HG03575 (cell line): Measurements from ENCODE around the gene FN3K.

Experiments used
- ATAC-seq: cut with Tn5 transposase; IDR thresholded peaks from one replicate; pipeline ENCODE4 v1.9.1; 2021; ENCODE audit not compliant: unreplicated experiment, insufficient number of reproducible peaks, low FRiP score; ENCODE audit errors: extremely low read depth

The FN3K gene

DNA sequence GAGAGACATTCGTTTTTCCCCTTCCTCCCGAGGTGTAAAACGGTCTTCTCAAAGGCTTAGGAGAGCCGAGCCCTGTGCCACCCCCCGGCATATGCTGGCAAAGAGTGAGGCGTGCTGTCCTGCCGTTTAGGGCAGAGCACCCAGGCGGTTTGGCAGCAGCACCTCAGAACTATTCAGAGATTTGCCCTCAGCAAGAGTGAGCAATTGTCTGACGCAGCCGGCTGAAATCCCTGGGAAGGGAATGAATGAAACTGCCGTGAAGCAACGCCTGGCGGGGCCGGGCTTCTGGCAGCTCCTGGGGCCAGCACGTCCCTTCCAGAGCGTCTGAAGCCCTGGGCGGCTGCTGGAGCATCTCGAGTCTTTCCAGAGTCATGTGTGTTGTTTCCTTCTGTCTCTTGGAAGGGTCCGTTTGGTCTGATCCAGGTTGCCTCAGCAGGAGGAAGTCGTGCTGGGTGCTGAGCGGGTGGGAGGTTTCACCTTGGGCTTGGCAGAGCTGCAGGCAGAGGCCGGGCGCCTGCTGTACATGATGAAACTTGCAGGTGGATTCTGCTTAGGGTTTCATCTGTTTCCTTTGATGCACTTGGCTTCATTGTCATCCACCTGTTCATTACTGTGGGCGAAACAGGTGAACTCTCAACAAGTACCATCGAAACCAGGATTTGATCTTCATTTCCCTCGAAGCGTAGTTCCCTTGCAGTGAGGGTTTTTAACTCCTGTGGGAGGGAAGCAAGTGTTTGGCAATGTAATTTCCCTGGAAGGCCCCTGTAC is 51.9 kb downstream of the FN3K start:
- ATAC-seq = no peak

GRCh38 chr17:82788206-82789001 is 53.0 kb downstream of the FN3K start:
- no peak for ATAC-seq

DNA sequence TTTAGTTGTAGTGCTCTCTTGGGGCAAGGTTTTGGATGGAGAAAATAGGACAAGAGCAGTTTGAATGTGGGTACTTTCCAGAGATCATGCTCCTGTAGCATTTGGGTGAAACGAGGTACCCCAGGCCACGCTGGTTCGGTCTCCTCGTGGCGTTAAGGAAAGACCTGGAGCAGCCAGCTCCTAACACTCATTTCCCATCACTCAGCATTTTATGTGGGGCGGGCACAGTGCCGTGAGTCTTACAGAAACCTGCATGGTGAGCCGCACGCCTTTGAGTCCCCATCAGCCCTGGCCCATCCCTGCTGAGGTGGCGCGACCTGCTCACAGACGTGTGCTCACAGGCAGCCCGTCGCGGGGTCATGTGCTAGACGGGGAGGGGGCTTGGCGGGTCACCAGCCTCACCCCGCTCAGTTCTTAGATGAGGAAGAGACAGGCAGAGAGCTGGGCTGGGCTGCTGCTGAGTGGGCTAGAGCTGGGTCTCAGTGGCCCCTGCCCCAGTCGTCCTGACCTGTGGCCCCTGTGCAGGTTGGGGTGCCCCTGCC is 53.7 kb downstream of the FN3K start:
- ATAC-seq = no peak

DNA sequence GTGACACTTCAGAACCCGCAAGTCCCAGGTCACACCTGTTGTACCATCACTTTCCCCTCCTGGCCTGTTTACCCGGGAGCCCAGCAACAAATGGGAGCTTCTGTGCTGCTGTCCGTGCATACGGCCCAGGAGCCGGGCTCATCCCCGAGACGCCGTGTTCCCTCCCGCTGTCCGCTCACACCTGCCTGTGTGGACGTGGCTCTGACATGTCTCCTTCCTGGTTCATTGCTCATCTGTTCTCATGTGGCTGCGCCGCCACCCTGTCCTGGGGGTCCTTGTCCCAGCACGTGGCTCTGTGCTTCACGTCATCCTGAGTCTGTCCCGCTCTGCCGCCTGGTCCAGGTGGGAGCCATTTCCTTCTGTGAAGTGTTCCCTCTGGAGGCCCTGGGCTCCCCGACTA is 54.4 kb downstream of the FN3K start:
- no peak for ATAC-seq

DNA sequence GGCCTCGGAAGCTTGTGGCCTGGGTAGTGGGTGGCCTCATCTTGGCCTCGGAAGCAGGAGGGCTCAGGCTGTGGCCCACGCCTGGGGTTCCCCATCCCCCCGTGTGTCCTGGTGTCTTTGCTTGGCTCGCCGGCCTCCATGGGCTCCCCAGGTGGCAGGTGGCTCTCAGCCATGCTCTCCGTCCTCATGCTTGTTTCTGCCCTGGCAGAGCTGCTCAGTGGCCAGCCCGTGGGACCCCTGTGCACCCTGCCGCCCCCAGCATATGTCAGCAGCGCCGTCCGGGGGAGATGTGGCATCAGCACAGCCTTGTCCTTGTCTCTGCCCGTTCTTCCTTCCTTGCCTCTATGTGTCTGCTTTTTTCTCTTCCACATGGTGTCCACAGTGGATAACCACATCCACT is 55.0 kb downstream of the FN3K start:
- ATAC-seq = no peak

GRCh38 chr17:82791532-82791931 is 56.1 kb downstream of the FN3K start:
- ATAC-seq = no peak

DNA sequence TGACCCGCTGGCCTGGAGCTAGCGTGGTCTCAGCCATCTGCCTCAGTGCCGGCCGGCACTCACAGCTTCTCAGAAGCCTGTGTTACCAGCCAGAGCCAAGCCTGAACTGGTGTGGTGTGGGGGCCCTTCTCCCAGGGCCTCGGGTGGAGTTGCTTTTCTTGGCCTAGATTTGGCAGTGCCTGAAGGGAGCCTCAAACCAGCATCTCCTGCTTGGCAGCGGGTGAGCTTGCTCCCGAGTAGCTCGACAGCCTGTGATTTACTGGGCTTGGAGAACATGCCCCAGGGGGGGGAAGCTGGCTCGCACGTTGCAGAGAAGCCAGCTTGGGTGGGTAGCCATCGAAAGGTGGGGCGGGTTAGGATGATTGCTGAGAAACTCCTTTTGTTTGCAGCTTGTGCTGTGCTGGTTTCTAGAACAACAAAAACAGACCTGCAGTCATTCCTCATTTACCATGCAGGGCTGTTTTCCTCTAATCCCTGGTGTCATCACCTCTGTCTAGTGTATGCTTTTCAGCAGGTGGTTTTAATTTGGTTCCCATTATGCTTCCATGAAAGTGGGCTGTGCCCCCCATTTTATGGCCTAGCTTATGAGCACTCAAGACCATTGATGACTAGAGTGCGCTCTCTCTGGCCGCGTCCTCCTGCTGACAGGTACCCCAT is 58.7 kb downstream of the FN3K start:
- no peak for ATAC-seq

- ATAC-seq = no peak
Measured at GRCh38 chr17:82794781-82795482, 59.5 kb downstream of the FN3K start.

DNA sequence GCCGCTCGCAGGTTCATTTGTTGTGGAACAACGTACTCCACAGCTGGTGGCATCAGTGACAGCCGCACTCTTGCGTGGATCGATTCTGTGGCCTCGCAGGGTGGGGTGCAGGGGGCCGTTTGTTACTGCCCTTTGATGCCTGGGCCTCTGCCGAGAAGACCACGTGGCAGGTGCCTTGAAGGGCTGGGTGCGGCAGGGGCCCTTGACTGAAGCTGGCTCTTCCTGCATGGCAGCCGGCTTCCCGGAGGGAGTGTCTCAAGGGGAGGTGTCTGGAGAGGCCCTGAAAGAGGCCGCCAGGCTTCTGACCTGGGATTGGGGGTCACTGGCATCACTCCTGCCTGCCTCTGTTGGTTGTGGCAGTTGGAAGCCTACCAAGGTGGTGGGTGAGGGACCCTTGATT is 60.2 kb downstream of the FN3K start:
- ATAC-seq = no peak

GRCh38 chr17:82797061-82797460 is 61.6 kb downstream of the FN3K start:
- ATAC-seq = no peak

DNA sequence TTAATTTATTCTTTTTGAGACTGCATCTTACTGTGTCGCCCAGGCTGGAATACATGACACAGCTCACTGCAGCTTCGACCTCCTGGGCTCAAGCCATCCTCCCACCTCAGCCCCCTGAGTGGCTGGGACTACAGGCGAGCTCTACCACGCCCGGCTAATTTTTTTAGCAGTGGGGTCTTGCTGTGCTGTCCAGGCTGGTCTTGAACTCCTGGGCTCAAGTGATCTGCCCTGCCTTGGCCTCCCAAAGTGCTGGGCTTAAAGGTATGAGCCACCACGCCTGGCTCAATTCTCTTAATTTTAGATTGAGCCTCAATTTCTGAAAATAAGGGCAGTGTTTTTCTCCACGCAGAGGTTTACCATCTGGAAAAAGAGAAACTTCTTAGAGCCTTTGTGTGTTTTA is 63.3 kb downstream of the FN3K start:
- no peak for ATAC-seq

- ATAC-seq = no peak
Measured at GRCh38 chr17:82799591-82799990, 64.2 kb downstream of the FN3K start.
